Epithelial cell of esophagus (primary cell): ENCODE results near the gene RXRA.

Experiments used
- DNase-seq: peaks from one replicate; pipeline ENCODE4 v3.0.0; 2010; ENCODE audit warnings: low read depth
- H3K4me3 ChIP-seq: 2 replicates; pipeline ENCODE4 v1.5.1; 2011; ENCODE audit warnings: mild to moderate bottlenecking, low read length, control low read depth
- TF ChIP-seq, protein P1 (sequence below): IDR thresholded peaks from 2 replicates; pipeline ENCODE4 v1.5.1; 2011; ENCODE audit warnings: low read depth, mild to moderate bottlenecking, low read length, control low read depth, inconsistent platforms; ENCODE audit not compliant: insufficient read depth; ENCODE audit errors: missing control alignments

Gene RXRA

DNA sequence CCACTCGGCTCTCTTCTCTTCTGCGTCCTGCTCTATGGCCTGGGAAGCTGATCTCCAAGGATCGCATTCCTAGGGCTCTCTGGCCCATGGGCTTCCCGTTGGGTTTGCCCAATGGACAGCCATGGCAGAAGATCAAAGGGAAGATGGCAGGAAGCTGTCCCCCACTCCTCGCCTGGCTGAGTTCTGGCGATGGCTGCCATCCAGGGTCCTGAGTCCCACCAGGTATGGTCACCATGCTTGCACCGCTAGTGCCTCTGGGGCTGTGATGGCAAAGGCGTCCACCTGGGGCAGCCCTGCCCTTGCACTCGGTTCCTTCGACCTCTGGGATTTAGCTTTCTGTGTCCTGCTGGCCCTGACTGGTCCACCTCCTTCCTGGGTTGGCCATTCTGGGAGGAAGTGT, 156.0 kb downstream of the RXRA start:
- DNase-seq, result no peak
- no peak overlapping the region for H3K4me3 ChIP-seq
- TF ChIP-seq, protein P1, sequence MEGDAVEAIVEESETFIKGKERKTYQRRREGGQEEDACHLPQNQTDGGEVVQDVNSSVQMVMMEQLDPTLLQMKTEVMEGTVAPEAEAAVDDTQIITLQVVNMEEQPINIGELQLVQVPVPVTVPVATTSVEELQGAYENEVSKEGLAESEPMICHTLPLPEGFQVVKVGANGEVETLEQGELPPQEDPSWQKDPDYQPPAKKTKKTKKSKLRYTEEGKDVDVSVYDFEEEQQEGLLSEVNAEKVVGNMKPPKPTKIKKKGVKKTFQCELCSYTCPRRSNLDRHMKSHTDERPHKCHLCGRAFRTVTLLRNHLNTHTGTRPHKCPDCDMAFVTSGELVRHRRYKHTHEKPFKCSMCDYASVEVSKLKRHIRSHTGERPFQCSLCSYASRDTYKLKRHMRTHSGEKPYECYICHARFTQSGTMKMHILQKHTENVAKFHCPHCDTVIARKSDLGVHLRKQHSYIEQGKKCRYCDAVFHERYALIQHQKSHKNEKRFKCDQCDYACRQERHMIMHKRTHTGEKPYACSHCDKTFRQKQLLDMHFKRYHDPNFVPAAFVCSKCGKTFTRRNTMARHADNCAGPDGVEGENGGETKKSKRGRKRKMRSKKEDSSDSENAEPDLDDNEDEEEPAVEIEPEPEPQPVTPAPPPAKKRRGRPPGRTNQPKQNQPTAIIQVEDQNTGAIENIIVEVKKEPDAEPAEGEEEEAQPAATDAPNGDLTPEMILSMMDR, result no peak

DNA sequence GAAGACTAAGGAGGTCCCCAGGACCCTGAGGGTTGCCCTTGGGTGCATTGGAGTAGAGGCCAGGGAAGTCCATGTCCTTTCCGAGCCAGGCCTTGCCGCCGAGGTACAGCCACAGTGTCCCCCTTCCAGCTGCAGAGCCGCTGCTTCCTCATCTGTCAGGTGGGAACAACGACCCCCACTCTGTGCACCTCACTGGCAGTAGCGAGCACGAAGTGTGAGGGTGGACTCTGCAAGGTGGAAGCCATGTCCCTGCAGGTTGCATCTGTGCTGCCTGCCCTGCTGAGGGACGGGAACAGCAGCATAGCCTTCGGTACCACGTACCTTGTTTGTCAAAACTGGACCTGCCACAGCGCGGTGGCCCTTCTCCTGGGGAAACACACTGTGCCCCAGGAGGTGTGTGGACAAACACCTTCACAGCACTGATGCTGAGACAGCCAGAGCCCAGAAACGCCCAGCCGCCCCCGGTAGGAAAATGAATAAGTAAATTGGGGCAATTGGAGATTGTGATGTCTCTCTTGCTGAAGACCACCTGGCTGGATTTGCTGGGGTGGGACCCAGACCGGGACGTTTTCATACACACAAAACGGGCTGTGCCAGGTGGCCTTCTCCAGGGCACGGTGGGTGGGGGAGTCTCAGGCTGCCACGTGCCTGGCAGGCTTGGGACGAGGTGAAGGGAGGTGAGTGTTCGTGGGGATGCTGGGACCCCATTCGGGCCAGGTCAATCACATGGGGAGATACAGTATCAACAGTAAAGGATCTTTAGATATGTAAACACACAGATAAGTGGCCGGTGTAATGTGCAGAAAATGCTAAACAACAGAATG, 157.3 kb downstream of the RXRA start:
- H3K4me3 ChIP-seq, result no peak overlapping the region
- TF ChIP-seq, protein P1, result no peak
- no peak for DNase-seq

DNA sequence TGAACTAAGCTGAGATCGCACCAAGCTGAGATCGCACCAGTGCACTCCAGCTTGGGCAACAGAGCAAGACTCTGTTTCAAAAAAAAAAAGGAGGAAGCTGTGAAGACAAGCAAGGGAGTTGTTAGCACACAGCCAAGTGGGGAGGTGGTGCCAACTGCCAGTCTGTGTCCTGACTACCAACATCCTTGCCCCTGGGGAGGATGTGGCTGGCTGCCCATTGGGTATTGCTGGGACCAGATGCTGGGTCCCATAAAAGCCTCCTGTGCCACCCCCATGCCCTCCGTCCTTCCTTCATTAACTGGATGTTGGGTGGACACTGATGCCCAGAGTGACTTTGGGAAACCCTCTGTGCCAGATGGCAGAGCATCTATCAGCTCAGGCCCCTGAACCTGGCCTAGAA, 158.2 kb downstream of the RXRA start:
- TF ChIP-seq, protein P1, result no peak
- no peak overlapping the region for H3K4me3 ChIP-seq
- DNase-seq, result no peak

DNA sequence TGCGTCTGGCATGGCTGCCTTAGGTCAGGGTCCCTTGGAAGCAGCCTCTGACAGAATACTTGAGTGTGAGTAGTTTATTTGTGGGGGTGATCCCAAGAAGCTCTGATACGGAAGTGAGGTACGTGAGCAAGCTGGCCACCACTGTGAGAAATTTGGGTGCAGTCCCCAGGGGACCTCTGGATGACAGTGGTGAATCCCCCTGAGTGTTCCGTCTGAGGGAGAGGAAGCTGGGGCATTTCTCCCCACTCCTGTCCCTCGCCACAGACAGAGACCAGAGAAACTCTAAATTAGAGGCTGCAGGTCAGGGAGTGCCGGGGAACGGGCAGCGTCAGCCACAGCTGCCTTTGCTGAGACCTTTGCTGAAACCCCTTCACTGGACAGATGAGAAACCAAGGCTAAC, 159.4 kb downstream of the RXRA start:
- no peak for DNase-seq
- no peak overlapping the region for H3K4me3 ChIP-seq
- TF ChIP-seq, protein P1, result no peak

DNA sequence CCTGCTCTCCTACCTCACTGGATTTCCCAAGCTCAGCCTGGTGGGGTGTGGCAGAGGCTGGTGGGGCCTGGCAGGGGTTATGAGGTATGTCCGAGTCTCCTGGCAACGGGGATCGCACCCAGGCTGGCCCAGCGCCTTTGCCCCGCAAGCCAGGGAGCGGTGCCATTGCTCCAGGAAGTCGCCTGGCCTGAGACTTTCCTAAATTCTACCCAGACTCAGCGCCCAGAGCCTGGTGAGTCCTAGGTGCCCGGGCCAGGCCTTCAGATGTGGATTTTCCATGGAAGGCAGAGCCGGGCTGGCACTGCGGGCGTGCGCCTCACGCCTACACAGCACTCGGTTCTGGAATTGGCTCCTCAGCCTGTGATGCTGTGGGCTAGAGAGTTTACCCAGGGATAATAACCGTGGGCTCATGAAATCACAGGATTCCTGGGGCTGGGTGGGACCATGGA, 159.9 kb downstream of the RXRA start:
- TF ChIP-seq, protein P1, result no peak
- H3K4me3 ChIP-seq, result no peak overlapping the region
- DNase-seq, result no peak

DNA sequence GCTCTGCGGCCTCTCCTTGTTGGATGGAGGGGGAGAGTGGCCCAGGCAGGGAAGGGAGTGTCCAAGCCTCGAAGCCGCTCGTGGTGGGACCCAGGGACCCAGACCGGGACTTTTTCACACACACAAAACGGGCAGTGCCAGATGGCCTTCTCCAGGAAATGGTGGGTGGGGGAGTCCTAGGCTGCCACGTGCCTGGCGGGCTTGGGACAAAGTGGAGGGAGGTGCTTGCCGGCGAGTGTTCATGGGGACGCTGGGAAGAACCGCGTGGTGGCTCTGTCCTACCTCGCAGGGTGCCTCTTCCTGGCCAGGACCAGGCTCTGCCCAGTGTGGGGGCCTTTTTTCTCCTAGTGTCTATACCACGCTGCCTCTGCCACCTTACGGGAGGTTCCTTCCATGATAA, 160.3 kb downstream of the RXRA start:
- TF ChIP-seq, protein P1, result no peak
- H3K4me3 ChIP-seq, result no peak overlapping the region
- DNase-seq, result no peak
